GM13977 (cell line): ENCODE results near the gene NUP98.

Experiments
- DNase-seq: peaks from one replicate; pipeline ENCODE4 v3.0.0; 2012; ENCODE audit warnings: low spot score
- in situ Hi-C: fragments of 300-500 bp; cut with MboI; formaldehyde crosslinking; loops from one replicate; pipeline ENCODE4 v1.12.0; 2022; ENCODE audit warnings: low sequenced_read_pairs, low pct_unique_long_range_greater_than_20kb, mixed read lengths, inconsistent platforms; ENCODE audit not compliant: unreplicated experiment
- TF ChIP-seq, protein P1 (sequence below): IDR thresholded peaks from 2 replicates; pipeline ENCODE4 v1.5.1; 2012; ENCODE audit warnings: mild to moderate bottlenecking, control low read depth; ENCODE audit not compliant: insufficient read depth; ENCODE audit errors: extremely low read depth, missing control alignments

NUP98 gene

GRCh38 chr11:3669128-3669527 lies 128.2 kb downstream of the NUP98 start:
- in situ Hi-C loops = no loop called here
- TF ChIP-seq, protein P1, sequence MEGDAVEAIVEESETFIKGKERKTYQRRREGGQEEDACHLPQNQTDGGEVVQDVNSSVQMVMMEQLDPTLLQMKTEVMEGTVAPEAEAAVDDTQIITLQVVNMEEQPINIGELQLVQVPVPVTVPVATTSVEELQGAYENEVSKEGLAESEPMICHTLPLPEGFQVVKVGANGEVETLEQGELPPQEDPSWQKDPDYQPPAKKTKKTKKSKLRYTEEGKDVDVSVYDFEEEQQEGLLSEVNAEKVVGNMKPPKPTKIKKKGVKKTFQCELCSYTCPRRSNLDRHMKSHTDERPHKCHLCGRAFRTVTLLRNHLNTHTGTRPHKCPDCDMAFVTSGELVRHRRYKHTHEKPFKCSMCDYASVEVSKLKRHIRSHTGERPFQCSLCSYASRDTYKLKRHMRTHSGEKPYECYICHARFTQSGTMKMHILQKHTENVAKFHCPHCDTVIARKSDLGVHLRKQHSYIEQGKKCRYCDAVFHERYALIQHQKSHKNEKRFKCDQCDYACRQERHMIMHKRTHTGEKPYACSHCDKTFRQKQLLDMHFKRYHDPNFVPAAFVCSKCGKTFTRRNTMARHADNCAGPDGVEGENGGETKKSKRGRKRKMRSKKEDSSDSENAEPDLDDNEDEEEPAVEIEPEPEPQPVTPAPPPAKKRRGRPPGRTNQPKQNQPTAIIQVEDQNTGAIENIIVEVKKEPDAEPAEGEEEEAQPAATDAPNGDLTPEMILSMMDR = no peak
- peak; percentile 10 for DNase-seq

GRCh38 chr11:3667149-3668035 lies 130.0 kb downstream of the NUP98 start:
- TF ChIP-seq, protein P1 = no peak
- in situ Hi-C loops = no loop called here
- no peak for DNase-seq

GRCh38 chr11:3666023-3666530 lies 131.3 kb downstream of the NUP98 start:
- TF ChIP-seq, protein P1 = no peak
- in situ Hi-C loops = no loop called here
- no peak for DNase-seq

- DNase-seq = no peak
- in situ Hi-C loops = no loop called here
- TF ChIP-seq, protein P1 = no peak
Observed at GRCh38 chr11:3665336-3666022, 131.9 kb downstream of the NUP98 start.

GRCh38 chr11:3664032-3664630 lies 133.2 kb downstream of the NUP98 start:
- TF ChIP-seq, protein P1 = no peak
- in situ Hi-C loops = no loop called here
- DNase-seq = no peak

DNA sequence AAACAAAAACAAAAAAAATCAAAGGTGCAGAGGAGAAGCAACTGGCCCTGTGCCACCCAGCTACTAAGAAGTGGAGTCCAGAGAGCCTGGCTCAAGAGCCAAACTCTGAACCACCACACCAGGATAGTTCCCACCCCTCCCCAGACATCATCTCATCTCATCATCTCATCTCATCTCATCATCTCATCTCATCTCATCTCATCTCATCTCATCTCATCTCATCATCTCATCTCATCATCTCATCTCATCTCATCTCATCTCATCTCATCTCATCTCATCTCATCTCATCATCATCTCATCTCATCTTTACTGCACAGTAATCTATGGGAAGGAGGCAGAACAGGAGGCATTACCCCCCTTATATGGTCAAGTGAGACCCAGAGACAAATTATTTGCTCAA lies 134.5 kb downstream of the NUP98 start:
- in situ Hi-C loops = no loop called here
- TF ChIP-seq, protein P1 = no peak
- DNase-seq = no peak
